OCI-M2 (cell line): ENCODE results near the gene FIBP.
"Not testable (repeated sequence)": the region's sequence is repeated elsewhere in the genome, so short reads cannot be mapped to it uniquely, and the experiment has no call there.

Experiments used
- DNase-seq: peaks from one replicate; lab custom pipeline; 2025; ENCODE audit not compliant: unreplicated experiment; lab: John Stamatoyannopoulos, UW

Gene FIBP

GRCh38 chr11:65915101-65915820, 27.0 kb upstream of the FIBP start:
- no peak for DNase-seq

- no peak for DNase-seq
Measured at GRCh38 chr11:65912845-65913244, 24.6 kb upstream of the FIBP start.

- DNase-seq, result no peak
Measured at GRCh38 chr11:65911682-65912568, 23.7 kb upstream of the FIBP start.

GRCh38 chr11:65907878-65908277, 19.6 kb upstream of the FIBP start:
- DNase-seq, result no peak

- DNase-seq, result no peak
Measured at GRCh38 chr11:65906602-65907001, 18.3 kb upstream of the FIBP start.

- no peak for DNase-seq
Measured at GRCh38 chr11:65903715-65904114, 15.4 kb upstream of the FIBP start.

GRCh38 chr11:65903068-65903481, 14.8 kb upstream of the FIBP start:
- no peak for DNase-seq

GRCh38 chr11:65900899-65901180, 12.6 kb upstream of the FIBP start:
- no peak for DNase-seq

- DNase-seq, result no peak
Measured at GRCh38 chr11:65900125-65900898, 12.0 kb upstream of the FIBP start, which contains the start of gene FOSL1. Gene FOSL1 (minus strand): TSS chr11:65900388. CDS start chr11:65900339, 49 bp downstream.

- no peak for DNase-seq
Measured at GRCh38 chr11:65899356-65900124, 11.3 kb upstream of the FIBP start.

GRCh38 chr11:65898656-65899355, 10.5 kb upstream of the FIBP start:
- no peak for DNase-seq

GRCh38 chr11:65897020-65897471, 8.8 kb upstream of the FIBP start:
- no peak for DNase-seq

- no peak for DNase-seq
Measured at GRCh38 chr11:65896034-65896999, 8.0 kb upstream of the FIBP start.

GRCh38 chr11:65895482-65895981, 7.3 kb upstream of the FIBP start:
- DNase-seq, result no peak

- no peak for DNase-seq
Measured at GRCh38 chr11:65894034-65894591, 5.8 kb upstream of the FIBP start.

- DNase-seq, result no peak
Measured at GRCh38 chr11:65892661-65893317, 4.5 kb upstream of the FIBP start.

GRCh38 chr11:65892137-65892540, 3.9 kb upstream of the FIBP start:
- DNase-seq, result not testable (repeated sequence)
